ENCODE measurements around the gene ATOH8.

ATOH8 gene

GRCh38 chr2:85747441-85747840, 6.3 kb upstream of the ATOH8 start:
- H3K27me3 Mint-ChIP-seq = peaks cover 78 to 100% of the 10 kb centered on the region in 2 donors
- no peaks in the 10 kb centered on the region for H3K9me3 Mint-ChIP-seq
- H3K36me3 Mint-ChIP-seq (ENCODE audit: insufficient read depth) = no peaks in the 10 kb centered on the region
- H3K4me3 Mint-ChIP-seq = no peak overlapping the region
- ATAC-seq (replicated peaks) = no peak
- H3K4me1 Mint-ChIP-seq (ENCODE audit: low read depth in 2 of 2) = no peaks in the 10 kb centered on the region
- no peak overlapping the region for H3K27ac Mint-ChIP-seq
- no peak for DNase-seq

DNA sequence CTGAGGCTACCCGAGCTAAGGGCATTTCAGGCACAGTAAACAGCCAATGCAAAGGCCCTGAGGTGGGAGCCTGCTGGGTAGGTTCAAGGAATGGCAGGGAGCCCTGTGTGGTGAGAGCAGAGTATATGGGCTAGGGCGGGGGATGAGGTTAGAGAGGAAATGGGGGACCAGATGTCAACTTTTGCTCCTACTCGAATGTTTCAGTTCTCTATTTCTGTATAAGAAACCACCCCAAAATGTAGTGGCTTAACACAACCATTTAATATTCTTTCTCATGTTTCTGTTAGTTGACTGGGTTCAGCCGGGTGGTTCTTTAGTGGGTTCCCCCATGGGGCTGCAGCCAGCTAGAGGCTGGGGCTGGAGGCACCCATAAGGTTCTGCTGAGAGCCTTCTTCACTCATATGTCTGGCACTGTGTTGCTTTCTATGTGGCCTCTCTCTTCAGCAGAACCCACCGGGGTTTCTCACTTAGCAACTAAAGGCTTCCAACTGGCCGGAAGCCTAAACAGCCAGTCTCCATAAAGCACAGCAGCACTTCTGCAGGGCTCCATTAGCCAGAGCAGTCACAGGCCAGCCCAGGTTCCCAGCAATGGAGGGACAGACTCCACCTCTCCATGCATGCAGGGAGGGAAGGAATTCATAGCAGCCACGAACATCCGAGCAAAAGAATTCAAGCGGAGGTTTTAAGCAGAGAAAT, 5.6 kb upstream of the ATOH8 start:
- Mint-ChIP-seq H3K4me1 (ENCODE audit: low read depth in 2 of 2) (peaks cover 0 to 1% of the 10 kb centered on the region in 2 donors), H3K4me3 (no peak overlapping the region)
- ATAC-seq (replicated peaks) = no peak

DNA sequence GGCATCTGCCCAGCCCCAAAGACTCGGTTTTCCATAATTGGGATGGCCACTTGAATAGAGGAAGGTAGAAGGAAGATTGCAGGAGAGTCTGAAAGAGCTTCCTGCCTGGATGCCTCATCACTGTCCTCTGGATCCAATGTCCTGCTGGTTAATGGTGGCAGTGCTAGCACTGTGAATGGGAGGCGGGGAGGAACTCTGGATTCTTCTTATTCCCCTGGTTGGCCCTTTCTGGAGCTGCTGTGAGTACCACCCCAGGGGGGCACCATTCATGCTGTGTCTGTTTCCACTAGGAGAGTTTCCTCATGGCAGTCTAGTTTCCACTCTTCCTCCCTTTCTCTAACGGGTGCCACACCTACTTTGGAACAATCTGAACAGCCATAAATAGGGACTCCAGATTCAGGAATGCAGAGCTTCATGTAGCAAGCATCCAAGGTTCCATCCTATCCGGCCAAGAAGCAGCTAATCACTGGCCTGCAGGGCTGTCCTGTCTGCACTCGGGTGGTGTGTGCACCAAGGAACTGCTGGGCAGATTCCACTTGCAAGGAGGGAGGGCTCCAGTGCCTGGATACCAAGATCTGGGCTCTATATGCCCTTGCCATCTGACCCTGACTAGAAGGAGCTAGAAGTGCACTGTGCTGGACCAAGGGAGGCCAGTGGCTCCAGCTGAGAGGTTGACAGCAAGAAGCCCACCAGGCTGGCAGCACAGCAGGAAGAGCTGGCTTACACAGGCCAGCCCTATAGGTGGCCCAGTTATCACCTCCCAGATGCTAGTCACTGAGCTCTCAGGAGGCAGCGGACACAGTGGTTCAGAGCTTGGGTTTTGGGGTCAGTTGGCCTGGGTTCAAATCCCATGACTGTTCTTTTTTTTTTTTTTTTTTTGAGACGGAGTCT, 4.6 kb upstream of the ATOH8 start:
- no peak for DNase-seq
- ATAC-seq (replicated peaks) = no peak
- Mint-ChIP-seq H3K9me3 (no peaks in the 10 kb centered on the region), H3K36me3 (ENCODE audit: insufficient read depth) (no peaks in the 10 kb centered on the region), H3K27me3 (peaks cover 73 to 94% of the 10 kb centered on the region in 2 donors), H3K4me3 (no peak overlapping the region), H3K4me1 (ENCODE audit: low read depth in 2 of 2) (peaks cover 0 to 4% of the 10 kb centered on the region in 2 donors), H3K27ac (no peak overlapping the region)

More for the DNA sequence above, 5.6 kb upstream of the ATOH8 start:
- peaks cover 78 to 100% of the 10 kb centered on the region in 2 donors for H3K27me3 Mint-ChIP-seq
- H3K9me3 Mint-ChIP-seq = no peaks in the 10 kb centered on the region
- no peak for DNase-seq
- no peaks in the 10 kb centered on the region for H3K36me3 Mint-ChIP-seq (ENCODE audit: insufficient read depth)
- no peak overlapping the region for H3K27ac Mint-ChIP-seq

DNA sequence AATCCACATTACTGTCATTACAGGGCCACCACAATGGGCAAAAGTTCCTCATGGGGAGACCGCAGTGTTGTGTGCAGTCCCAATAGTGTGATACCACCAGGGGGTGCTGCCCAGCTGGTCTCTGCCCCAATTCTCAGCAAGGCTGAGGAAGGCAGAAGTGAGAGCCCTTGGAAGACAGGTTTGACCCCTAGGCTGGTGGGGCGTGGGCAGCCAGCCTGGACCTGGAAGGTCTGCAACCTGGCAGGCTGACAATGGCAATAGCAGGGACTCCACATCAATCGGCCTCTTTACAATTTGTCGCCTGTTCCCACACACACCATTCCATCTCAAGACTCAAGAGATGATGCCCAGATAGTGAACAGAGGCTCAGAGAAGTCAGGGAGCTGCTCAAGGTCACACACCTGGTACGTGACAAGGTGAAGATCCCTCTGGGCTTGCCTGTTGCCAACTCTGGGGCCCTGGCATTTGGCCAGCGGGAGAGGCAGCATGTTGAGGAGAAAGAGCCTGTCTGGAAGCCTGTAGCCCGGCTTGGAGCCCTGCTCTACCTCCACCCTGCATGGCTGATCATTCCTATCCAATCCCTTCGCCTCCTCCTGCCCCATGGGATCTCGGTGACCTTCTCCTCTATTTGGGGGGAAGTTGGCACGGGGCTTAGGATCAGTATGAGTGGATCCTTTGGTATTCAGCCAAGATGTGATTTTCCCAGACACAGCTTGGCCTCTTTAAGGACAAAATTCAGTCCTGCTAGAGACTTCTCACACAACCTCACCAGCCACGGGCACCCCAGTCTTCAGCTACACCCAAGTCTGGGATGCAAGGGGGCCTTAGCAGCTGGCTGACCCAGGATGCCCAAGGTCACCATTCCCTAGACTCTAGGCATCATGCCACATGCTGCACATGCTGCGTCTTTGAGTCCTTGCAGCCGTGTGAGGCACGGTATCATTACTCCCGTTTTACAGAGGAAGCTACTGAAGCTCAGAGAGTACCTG, 2.9 kb upstream of the ATOH8 start:
- ATAC-seq (replicated peaks) = peak; percentile 62
- Mint-ChIP-seq H3K27ac (no peak overlapping the region), H3K36me3 (ENCODE audit: insufficient read depth) (peaks cover 6% of the 10 kb centered on the region), H3K27me3 (peaks cover 71 to 94% of the 10 kb centered on the region in 2 donors), H3K9me3 (no peaks in the 10 kb centered on the region), H3K4me1 (ENCODE audit: low read depth in 2 of 2) (peaks cover 11 to 16% of the 10 kb centered on the region in 2 donors), H3K4me3 (no peak overlapping the region)
- peak; percentile 55 to 63 (median 60) for DNase-seq

DNA sequence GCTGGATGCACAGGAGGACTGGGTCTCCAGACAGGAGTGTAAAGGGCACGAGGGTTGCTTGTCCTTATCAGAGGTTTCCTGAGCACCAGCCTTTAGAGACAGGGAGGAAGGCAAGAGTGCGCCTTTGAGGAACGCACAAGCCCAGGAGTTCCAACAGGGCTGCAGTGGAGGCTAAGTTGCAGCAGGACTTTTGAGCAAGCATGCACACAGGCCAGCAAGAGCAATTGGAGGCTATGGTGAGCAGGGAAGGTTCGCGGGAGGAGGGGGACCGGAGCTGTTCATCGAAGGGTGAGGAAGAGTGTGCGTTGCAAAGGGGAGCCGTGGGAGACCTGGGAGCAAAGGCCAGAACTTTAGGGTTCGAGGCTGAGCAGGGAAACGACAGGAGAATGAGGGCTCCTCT, 2.2 kb upstream of the ATOH8 start:
- no peaks in the 10 kb centered on the region for H3K9me3 Mint-ChIP-seq
- no peak overlapping the region for H3K27ac Mint-ChIP-seq
- peak overlapping the region in 1 of 2 donors; percentile 4 for H3K4me3 Mint-ChIP-seq
- no peak for ATAC-seq (replicated peaks)
- peaks cover 11 to 16% of the 10 kb centered on the region in 2 donors for H3K4me1 Mint-ChIP-seq (ENCODE audit: low read depth in 2 of 2)
- H3K36me3 Mint-ChIP-seq (ENCODE audit: insufficient read depth) = peaks cover 6% of the 10 kb centered on the region
- H3K27me3 Mint-ChIP-seq = peaks cover 68 to 94% of the 10 kb centered on the region in 2 donors
- no peak for DNase-seq

DNA sequence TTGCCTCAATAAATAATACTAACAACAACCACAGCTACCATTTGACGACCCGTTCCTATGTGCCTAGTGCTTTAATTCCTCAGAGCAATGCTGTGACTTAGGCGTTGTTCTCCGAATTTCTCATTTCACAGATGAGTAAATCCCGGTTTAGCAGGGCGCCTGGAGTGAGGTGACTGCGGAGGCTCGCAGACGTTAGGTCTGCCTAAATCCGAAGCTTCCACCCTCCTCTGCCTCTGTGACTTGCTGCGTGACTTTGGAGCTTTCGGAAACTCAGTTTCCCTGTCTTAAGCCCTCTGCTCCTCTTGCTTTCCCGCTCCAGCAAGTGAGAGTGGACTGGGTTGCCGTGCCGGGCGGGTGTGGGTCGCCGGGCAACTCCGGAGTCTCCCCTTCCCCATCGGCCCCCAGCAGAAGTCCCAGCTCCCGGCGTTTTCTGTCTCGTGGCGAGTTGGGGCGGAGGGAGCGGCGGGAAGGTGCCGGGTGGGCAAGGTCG, 711 bp upstream of the ATOH8 start:
- no peak overlapping the region for H3K27ac Mint-ChIP-seq
- H3K27me3 Mint-ChIP-seq = peaks cover 65 to 94% of the 10 kb centered on the region in 2 donors
- no peak for ATAC-seq (replicated peaks)
- DNase-seq = no peak
- peak overlapping the region; percentile 74 to 76 for H3K4me3 Mint-ChIP-seq
- H3K36me3 Mint-ChIP-seq (ENCODE audit: insufficient read depth) = peaks cover 6% of the 10 kb centered on the region
- peaks cover 11 to 16% of the 10 kb centered on the region in 2 donors for H3K4me1 Mint-ChIP-seq (ENCODE audit: low read depth in 2 of 2)
- no peaks in the 10 kb centered on the region for H3K9me3 Mint-ChIP-seq

GRCh38 chr2:85754313-85755095, 713 bp downstream of the ATOH8 start:
- H3K9me3 Mint-ChIP-seq = no peaks in the 10 kb centered on the region
- peaks cover 11 to 16% of the 10 kb centered on the region in 2 donors for H3K4me1 Mint-ChIP-seq (ENCODE audit: low read depth in 2 of 2)
- peaks cover 64 to 94% of the 10 kb centered on the region in 2 donors for H3K27me3 Mint-ChIP-seq
- H3K36me3 Mint-ChIP-seq (ENCODE audit: insufficient read depth) = peaks cover 6% of the 10 kb centered on the region
- ATAC-seq (replicated peaks) (peak; percentile 63), DNase-seq (peak; percentile 27 to 46 (median 37))
- peak overlapping the region in 1 of 2 donors; percentile 90 for H3K27ac Mint-ChIP-seq
- peak overlapping the region; percentile 83 to 93 for H3K4me3 Mint-ChIP-seq

DNA sequence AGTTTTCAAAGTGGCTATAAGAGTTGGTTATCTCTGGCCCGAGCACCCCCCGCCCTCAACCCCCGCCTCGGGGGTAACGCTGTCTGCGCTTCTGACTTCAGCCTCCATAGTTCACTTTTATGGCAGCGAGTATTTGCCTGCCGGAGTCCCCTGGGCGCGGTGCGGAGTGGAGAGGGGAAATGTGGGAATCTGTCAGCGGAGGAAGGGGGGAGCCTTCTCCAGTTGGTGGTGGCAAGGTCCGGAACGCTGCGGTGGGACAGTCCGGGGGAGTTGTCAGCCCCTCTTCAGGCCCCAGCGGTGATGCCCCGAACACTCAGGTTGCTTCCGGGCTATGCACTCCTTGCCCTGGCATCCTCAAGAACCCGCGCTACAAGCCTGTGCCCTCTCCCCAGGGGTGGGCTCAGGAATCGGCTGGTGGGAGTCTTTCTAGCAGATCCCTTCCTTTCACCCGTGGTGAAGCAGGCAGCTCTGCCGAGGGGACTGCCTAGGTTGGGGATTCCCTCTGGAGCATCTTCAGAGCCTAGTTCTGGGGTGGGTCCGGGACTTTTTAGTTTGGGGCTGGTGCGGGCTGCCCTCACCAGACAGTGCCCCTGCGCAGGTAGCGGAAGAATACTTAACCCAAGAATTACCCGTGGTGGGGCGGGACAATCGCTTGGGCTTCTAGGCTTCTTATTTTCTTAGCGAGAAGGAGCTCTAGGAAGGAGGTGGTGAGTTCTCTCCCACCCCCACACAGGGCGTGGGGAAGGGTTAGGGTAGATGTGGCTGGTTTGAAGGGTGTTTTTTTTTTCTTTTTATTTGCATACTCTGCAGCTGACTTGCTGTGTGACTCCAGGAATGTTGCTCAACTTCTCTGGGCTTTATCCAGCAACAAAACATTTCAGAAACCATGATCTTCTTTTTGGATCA, 1.6 kb downstream of the ATOH8 start:
- DNase-seq = no peak

GRCh38 chr2:85756195-85756594, 2.4 kb downstream of the ATOH8 start:
- Mint-ChIP-seq H3K27ac (no peak overlapping the region), H3K36me3 (ENCODE audit: insufficient read depth) (peaks cover 6% of the 10 kb centered on the region), H3K4me3 (no peak overlapping the region), H3K4me1 (ENCODE audit: low read depth in 2 of 2) (peaks cover 11 to 16% of the 10 kb centered on the region in 2 donors), H3K9me3 (no peaks in the 10 kb centered on the region), H3K27me3 (peaks cover 70 to 94% of the 10 kb centered on the region in 2 donors)
- no peak for ATAC-seq (replicated peaks)
- no peak for DNase-seq

More for the DNA sequence above, 1.6 kb downstream of the ATOH8 start:
- Mint-ChIP-seq H3K4me1 (ENCODE audit: low read depth in 2 of 2) (peaks cover 11 to 16% of the 10 kb centered on the region in 2 donors), H3K4me3 (peak overlapping the region; percentile 83 to 93), H3K27me3 (peaks cover 66 to 94% of the 10 kb centered on the region in 2 donors), H3K9me3 (no peaks in the 10 kb centered on the region), H3K36me3 (ENCODE audit: insufficient read depth) (peaks cover 6% of the 10 kb centered on the region), H3K27ac (peak overlapping the region in 1 of 2 donors; percentile 90)
- peak; percentile 44 for ATAC-seq (replicated peaks)

- no peak overlapping the region for H3K4me3 Mint-ChIP-seq
- ATAC-seq (replicated peaks) = no peak
- H3K36me3 Mint-ChIP-seq (ENCODE audit: insufficient read depth) = peaks cover 6% of the 10 kb centered on the region
- H3K27me3 Mint-ChIP-seq = peaks cover 65 to 90% of the 10 kb centered on the region in 2 donors
- no peaks in the 10 kb centered on the region for H3K9me3 Mint-ChIP-seq
- no peak for DNase-seq
- no peak overlapping the region for H3K27ac Mint-ChIP-seq
- H3K4me1 Mint-ChIP-seq (ENCODE audit: low read depth in 2 of 2) = peaks cover 11 to 16% of the 10 kb centered on the region in 2 donors
These were observed 3.1 kb downstream of the ATOH8 start for GRCh38 chr2:85756822-85757435.

GRCh38 chr2:85757860-85758259, 4.1 kb downstream of the ATOH8 start:
- Mint-ChIP-seq H3K36me3 (ENCODE audit: insufficient read depth) (peaks cover 6% of the 10 kb centered on the region), H3K4me3 (no peak overlapping the region), H3K4me1 (ENCODE audit: low read depth in 2 of 2) (peaks cover 11 to 16% of the 10 kb centered on the region in 2 donors), H3K27ac (no peak overlapping the region), H3K27me3 (peaks cover 62 to 90% of the 10 kb centered on the region in 2 donors), H3K9me3 (no peaks in the 10 kb centered on the region)
- ATAC-seq (replicated peaks) = no peak
- no peak for DNase-seq
